Mammary epithelial cell (primary cell): ENCODE measurements around the gene CIAO3.

Experiments
- EZH2 ChIP-seq: IDR thresholded peaks from 2 replicates; pipeline ENCODE4 v1.6.1; 2012; ENCODE audit warnings: low read length, inconsistent platforms, borderline replicate concordance
- TF ChIP-seq, protein P1 (sequence below), 2 donors: IDR thresholded peaks in 1 of 2; conservative IDR thresholded peaks in 1 of 2; 2 replicates each; pipeline ENCODE4 v1.5.1; 2011 to 2012; ENCODE audit warnings: inconsistent platforms in 2 of 2, low read length in 2 of 2, mild to moderate bottlenecking in 2 of 2, control low read depth in 1 of 2, low read depth in 1 of 2; ENCODE audit not compliant: insufficient read depth in 1 of 2; ENCODE audit errors: extremely low read depth in 1 of 2

- TF ChIP-seq, protein P1, sequence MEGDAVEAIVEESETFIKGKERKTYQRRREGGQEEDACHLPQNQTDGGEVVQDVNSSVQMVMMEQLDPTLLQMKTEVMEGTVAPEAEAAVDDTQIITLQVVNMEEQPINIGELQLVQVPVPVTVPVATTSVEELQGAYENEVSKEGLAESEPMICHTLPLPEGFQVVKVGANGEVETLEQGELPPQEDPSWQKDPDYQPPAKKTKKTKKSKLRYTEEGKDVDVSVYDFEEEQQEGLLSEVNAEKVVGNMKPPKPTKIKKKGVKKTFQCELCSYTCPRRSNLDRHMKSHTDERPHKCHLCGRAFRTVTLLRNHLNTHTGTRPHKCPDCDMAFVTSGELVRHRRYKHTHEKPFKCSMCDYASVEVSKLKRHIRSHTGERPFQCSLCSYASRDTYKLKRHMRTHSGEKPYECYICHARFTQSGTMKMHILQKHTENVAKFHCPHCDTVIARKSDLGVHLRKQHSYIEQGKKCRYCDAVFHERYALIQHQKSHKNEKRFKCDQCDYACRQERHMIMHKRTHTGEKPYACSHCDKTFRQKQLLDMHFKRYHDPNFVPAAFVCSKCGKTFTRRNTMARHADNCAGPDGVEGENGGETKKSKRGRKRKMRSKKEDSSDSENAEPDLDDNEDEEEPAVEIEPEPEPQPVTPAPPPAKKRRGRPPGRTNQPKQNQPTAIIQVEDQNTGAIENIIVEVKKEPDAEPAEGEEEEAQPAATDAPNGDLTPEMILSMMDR (conservative IDR thresholded peaks at IDR 0.05 in 1 of 2, IDR thresholded peaks at IDR 0.05 in 1 of 2; ENCODE audit: extremely low read depth in 1 of 2, insufficient read depth in 1 of 2, low read depth in 1 of 2, low read length in 2 of 2), result no peak
- no peak for TF ChIP-seq EZH2
Measured at GRCh38 chr16:761625-762513, 21.1 kb upstream of the CIAO3 start.
